ENCODE data around the gene CEP350.

Gene CEP350

DNA sequence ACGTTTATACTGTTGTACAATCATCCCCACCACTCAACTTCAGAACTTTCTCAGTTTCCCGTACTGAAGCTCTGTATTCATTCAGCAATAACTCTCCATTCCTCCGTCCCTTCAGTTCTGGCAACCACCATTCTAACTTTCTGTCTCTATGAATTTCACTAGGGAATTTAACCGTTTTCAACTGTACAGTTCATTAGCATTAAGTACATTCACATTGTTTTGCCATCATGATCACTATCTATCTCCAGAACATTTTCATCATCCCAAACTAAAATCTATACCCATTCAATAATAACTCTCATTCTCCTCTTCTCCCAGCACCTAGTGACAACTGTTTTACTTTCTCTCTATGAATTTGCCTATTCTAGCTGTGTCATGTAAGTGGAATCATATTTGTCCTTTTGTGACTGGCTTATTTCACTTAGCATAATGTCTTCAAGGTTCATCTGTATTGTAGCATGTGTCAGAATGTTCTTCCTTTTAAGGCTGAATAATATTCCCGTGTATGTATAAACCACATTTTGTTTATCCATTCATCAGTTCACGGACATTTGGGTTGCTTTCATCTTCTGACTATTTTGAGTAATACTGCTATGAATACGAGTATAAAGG, 75.0 kb downstream of the CEP350 start:
- TF ChIP-seq, protein P1, sequence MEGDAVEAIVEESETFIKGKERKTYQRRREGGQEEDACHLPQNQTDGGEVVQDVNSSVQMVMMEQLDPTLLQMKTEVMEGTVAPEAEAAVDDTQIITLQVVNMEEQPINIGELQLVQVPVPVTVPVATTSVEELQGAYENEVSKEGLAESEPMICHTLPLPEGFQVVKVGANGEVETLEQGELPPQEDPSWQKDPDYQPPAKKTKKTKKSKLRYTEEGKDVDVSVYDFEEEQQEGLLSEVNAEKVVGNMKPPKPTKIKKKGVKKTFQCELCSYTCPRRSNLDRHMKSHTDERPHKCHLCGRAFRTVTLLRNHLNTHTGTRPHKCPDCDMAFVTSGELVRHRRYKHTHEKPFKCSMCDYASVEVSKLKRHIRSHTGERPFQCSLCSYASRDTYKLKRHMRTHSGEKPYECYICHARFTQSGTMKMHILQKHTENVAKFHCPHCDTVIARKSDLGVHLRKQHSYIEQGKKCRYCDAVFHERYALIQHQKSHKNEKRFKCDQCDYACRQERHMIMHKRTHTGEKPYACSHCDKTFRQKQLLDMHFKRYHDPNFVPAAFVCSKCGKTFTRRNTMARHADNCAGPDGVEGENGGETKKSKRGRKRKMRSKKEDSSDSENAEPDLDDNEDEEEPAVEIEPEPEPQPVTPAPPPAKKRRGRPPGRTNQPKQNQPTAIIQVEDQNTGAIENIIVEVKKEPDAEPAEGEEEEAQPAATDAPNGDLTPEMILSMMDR (IDR thresholded peaks at IDR 0.05; ENCODE audit: unreplicated experiment in 3 of 3), result no peak
- H3K9me3 Mint-ChIP-seq, result no peaks in the 10 kb centered on the region
- no peaks in the 10 kb centered on the region for H3K4me1 Mint-ChIP-seq
- H3K27me3 Mint-ChIP-seq (ENCODE audit: low read depth), result no peaks in the 10 kb centered on the region
- no peak overlapping the region for H3K4me3 Mint-ChIP-seq
- no peak overlapping the region for H3K27ac Mint-ChIP-seq
- H3K36me3 Mint-ChIP-seq (ENCODE audit: low read depth), result peaks cover 42% of the 10 kb centered on the region

DNA sequence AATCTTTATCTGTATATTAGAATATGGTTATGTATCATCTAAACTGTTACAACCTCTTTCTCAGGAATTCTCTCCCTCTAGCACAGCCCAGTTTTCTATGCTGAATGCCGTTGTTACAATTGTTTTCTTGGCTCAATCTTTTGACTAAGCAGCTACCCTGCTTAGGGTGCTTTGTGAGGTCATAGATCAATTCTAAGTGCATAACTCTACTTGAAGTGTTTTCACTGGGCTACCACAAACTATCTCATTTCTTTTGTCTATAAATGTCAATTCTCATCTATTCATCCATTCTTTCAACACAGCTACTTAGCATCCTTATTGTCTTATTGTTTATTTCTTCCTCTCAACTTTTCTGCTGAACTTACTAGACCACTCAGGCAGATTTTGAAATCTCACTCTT, 77.1 kb downstream of the CEP350 start:
- H3K9me3 Mint-ChIP-seq, result no peaks in the 10 kb centered on the region
- H3K27ac Mint-ChIP-seq, result no peak overlapping the region
- TF ChIP-seq, protein P1 (IDR thresholded peaks at IDR 0.05; ENCODE audit: unreplicated experiment in 3 of 3), result no peak
- H3K4me3 Mint-ChIP-seq, result no peak overlapping the region
- H3K36me3 Mint-ChIP-seq (ENCODE audit: low read depth), result peaks cover 48% of the 10 kb centered on the region
- no peaks in the 10 kb centered on the region for H3K4me1 Mint-ChIP-seq
- H3K27me3 Mint-ChIP-seq (ENCODE audit: low read depth), result no peaks in the 10 kb centered on the region

DNA sequence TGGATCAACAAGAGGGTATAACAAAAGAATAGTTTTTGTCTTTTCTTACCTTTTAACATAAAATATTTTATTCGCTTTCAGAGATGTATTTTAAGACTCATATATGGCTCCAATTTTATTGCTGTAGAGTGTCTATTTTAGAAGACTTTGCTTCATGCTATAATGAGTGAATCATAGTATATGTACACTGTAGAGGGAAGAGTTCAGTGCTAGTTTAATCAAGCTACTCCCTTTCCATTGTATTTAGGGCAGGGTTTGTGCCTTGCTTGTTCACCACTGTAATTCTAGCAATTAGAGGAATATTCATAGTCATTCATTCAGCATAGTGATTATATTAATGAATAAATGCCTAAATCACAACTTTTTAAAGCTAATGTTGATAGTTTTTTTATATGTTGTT, 78.8 kb downstream of the CEP350 start:
- Mint-ChIP-seq H3K36me3 (ENCODE audit: low read depth) (peaks cover 61% of the 10 kb centered on the region), H3K9me3 (no peaks in the 10 kb centered on the region), H3K4me1 (no peaks in the 10 kb centered on the region), H3K4me3 (no peak overlapping the region), H3K27ac (no peak overlapping the region), H3K27me3 (ENCODE audit: low read depth) (no peaks in the 10 kb centered on the region)
- TF ChIP-seq, protein P1 (IDR thresholded peaks at IDR 0.05; ENCODE audit: unreplicated experiment in 3 of 3), result no peak

DNA sequence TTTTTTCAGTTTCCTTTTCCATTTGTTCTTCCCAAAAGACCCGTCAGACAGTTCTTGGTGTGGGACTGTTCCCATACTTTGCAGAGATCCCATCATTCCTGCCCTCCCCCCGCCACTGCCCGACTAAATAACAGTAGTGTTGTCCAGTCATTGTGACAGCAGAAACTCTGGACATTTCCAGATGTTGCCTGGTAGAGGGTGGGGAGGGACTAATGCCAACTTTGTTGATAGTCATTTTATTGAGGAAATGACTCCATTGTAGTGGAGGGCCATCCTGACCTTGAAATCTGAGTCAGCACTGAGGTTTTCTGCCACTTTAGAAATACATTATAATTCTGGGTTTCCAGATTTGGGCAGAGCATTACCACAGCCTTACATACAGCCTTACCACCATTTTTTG, 85.4 kb downstream of the CEP350 start:
- Mint-ChIP-seq H3K27ac (no peak overlapping the region), H3K4me3 (no peak overlapping the region), H3K36me3 (ENCODE audit: low read depth) (peaks cover 67% of the 10 kb centered on the region), H3K9me3 (no peaks in the 10 kb centered on the region), H3K27me3 (ENCODE audit: low read depth) (no peaks in the 10 kb centered on the region), H3K4me1 (no peaks in the 10 kb centered on the region)
- TF ChIP-seq, protein P1 (IDR thresholded peaks at IDR 0.05; ENCODE audit: unreplicated experiment in 3 of 3), result no peak

DNA sequence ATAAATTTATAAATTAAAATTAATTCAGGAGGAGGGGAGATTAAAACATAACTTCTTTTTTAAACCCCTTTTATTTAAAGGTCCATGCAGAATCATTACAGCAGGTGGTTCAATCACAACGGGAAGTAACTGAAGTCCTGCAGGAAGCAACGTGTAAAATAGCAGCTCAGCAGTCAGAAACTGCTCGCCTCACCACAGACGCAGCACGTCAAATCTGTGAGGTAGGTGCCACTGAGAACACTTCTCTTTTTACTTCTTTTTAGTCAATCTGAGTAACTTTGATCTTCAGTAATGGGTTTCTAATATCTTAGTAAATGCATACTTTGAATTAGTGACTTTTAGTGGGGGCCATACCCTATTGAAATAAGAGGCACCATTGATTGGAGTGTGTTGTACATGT, 87.0 kb downstream of the CEP350 start:
- TF ChIP-seq, protein P1 (IDR thresholded peaks at IDR 0.05; ENCODE audit: unreplicated experiment in 3 of 3), result no peak
- H3K27ac Mint-ChIP-seq, result no peak overlapping the region
- H3K36me3 Mint-ChIP-seq (ENCODE audit: low read depth), result peaks cover 67% of the 10 kb centered on the region
- H3K4me1 Mint-ChIP-seq, result no peaks in the 10 kb centered on the region
- no peaks in the 10 kb centered on the region for H3K9me3 Mint-ChIP-seq
- H3K27me3 Mint-ChIP-seq (ENCODE audit: low read depth), result no peaks in the 10 kb centered on the region
- H3K4me3 Mint-ChIP-seq, result no peak overlapping the region

DNA sequence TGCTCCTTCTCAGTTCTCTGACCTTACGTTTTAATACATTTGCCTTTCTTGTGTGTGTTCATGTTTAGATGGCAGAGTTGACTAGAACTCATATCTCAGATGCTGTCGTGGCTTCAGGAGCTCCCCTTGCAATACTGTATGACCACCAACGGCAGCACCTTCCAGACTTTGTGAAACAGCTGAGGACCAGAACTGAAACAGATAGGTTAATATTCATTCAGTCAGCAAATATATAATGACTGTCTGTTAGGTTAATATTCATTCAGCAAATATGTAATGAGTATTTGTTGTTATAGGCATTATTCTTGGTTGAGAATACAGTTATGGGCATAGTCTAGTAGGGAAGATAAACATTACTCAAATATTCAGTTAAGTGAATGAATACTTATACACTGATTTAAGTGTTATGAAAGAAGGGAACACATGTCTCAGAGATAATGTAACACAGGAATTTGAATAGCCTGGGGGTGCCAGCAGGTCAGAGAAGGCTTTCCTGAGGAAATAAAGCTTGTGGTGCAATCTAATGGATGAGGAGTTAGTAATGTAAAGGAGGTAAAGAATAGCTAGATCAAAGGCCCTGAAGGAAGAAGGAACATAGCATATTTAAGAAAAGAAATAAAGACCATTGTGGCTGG, 88.5 kb downstream of the CEP350 start:
- Mint-ChIP-seq H3K9me3 (no peaks in the 10 kb centered on the region), H3K4me1 (no peaks in the 10 kb centered on the region)

More for the DNA sequence above, 88.5 kb downstream of the CEP350 start:
- TF ChIP-seq, protein P1 (IDR thresholded peaks at IDR 0.05; ENCODE audit: unreplicated experiment in 3 of 3), result no peak
- no peaks in the 10 kb centered on the region for H3K27me3 Mint-ChIP-seq (ENCODE audit: low read depth)
- H3K27ac Mint-ChIP-seq, result no peak overlapping the region
- H3K4me3 Mint-ChIP-seq, result no peak overlapping the region
- H3K36me3 Mint-ChIP-seq (ENCODE audit: low read depth), result peaks cover 67% of the 10 kb centered on the region
